ENCODE results near the gene RBL2. TPM values are rescaled to one million over a fixed set of nuclear protein-coding genes. Genes with fewer than 3 reads are reported as not detected.

RBL2 gene
- total RNA-seq, 1 donor from 2014 or later = 96.5 TPM

DNA sequence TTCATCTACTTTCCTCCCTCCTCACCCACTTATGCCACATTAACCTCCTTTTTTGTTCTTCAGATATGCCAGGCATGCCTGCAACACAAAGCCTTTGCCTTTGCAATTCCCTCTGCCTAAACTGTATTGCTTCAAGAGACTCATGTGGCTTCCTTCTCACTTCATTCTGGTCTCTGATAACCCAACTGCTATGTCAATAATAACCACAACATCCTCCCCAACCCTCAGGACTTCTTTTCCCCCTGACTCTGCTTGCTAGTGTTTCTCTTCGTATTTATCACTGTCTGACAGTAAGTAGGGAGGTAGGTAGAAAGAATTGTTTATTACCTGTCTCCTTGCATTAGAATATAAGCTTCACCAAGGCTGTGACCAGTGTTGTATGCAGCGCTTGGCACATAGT lies 22.4 kb downstream of the RBL2 start:
- Histone ChIP-seq H3K4me1 (peaks cover 4% of the 10 kb centered on the region), H3K4me3 (no peak overlapping the region), H3K9me3 (no peaks in the 10 kb centered on the region), H3K27me3 (ENCODE audit: low read depth) (no peaks in the 10 kb centered on the region), H3K27ac (no peak overlapping the region), H3K36me3 (peaks cover 96% of the 10 kb centered on the region)
- ATAC-seq = peak; percentile 38 to 61
- TF ChIP-seq, protein P1, sequence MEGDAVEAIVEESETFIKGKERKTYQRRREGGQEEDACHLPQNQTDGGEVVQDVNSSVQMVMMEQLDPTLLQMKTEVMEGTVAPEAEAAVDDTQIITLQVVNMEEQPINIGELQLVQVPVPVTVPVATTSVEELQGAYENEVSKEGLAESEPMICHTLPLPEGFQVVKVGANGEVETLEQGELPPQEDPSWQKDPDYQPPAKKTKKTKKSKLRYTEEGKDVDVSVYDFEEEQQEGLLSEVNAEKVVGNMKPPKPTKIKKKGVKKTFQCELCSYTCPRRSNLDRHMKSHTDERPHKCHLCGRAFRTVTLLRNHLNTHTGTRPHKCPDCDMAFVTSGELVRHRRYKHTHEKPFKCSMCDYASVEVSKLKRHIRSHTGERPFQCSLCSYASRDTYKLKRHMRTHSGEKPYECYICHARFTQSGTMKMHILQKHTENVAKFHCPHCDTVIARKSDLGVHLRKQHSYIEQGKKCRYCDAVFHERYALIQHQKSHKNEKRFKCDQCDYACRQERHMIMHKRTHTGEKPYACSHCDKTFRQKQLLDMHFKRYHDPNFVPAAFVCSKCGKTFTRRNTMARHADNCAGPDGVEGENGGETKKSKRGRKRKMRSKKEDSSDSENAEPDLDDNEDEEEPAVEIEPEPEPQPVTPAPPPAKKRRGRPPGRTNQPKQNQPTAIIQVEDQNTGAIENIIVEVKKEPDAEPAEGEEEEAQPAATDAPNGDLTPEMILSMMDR (IDR thresholded peaks at IDR 0.05) = no peak
- no peak for DNase-seq
- intact Hi-C loops (cut with DNase I) = no loop called here

DNA sequence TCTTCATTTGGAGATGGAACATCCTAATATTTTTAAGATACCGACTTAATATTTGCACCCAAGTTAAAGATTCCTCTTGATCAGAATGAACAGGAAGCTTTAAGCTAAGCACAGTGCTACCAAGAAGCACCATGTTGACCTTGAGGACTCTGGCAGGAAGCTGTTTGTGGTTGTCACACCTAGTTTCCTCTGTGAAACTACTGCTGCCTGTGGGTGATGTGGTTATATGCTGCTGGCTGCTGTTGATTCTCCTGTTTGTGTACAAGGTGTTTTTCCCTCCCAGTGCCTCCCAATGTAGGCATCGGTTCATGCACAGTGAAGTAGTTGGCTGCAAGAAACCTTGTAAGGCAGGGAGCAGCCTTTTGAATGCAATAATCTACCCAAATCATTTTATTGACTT lies 23.4 kb downstream of the RBL2 start:
- H3K9me3 ChIP-seq = no peaks in the 10 kb centered on the region
- intact Hi-C loops (cut with DNase I) = no loop called here
- peaks cover 4% of the 10 kb centered on the region for H3K4me1 ChIP-seq
- DNase-seq (no peak), ATAC-seq (peak; percentile 79 to 86)
- no peak overlapping the region for H3K27ac ChIP-seq
- TF ChIP-seq, protein P1 (IDR thresholded peaks at IDR 0.05) = no peak
- peaks cover 96% of the 10 kb centered on the region for H3K36me3 ChIP-seq
- H3K4me3 ChIP-seq = no peak overlapping the region
- H3K27me3 ChIP-seq (ENCODE audit: low read depth) = no peaks in the 10 kb centered on the region

DNA sequence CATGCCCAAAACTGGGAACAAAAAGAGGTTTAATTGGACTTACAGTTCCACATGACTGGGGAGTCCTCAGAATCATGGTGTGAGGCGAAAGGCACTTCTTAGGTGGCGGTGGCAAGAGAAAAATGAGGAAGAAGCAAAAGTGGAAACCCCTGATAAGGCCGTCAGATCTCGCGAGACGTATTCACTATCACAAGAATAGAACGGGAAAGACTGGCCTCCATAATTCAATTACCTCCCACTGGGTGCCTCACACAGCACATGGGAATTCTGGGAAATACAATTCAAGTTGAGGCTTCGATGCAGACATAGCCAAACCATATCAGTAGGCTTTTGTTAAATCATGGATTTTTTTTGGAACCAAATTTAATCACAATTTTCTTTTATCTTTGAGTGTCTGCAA lies 24.4 kb downstream of the RBL2 start:
- H3K36me3 ChIP-seq = peaks cover 96% of the 10 kb centered on the region
- no peak overlapping the region for H3K27ac ChIP-seq
- TF ChIP-seq, protein P1 (IDR thresholded peaks at IDR 0.05) = no peak
- ATAC-seq (no peak), DNase-seq (no peak)
- H3K27me3 ChIP-seq (ENCODE audit: low read depth) = no peaks in the 10 kb centered on the region
- no peak overlapping the region for H3K4me3 ChIP-seq
- no peaks in the 10 kb centered on the region for H3K9me3 ChIP-seq
- H3K4me1 ChIP-seq = peaks cover 4% of the 10 kb centered on the region
- intact Hi-C loops (cut with DNase I) = no loop called here

DNA sequence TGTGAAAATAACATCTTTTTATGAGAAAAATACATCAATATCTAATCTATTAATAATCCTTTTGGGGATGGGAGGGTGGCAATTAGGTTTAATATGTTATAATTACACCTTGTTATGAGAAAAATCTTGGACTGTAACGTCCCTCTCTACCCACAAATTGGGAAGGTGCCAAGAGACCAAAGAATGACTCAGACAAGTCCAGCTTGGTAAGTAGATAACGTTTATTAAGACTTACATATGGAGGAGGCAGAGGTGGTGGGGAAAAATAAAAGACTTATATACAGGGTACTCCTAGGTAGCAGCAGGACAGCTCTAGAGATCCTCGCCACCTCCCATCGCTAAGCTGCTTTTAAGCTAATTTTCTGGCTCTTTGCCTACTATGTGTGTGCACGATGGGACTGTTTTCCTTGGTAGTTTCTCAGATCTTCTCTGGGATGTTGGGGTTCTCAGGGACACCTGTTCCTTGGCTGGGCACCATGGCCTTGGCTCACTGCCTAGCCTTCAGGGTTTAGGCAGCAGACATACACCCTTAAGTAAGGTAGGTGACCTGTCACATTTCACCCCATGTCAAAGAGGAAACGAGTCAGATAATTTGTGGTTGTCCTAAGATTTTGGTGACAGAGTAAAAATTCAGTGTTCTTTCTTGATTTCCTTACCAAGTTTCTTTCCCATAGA lies 31.5 kb downstream of the RBL2 start:
- peaks cover 98% of the 10 kb centered on the region for H3K36me3 ChIP-seq
- TF ChIP-seq, protein P1 (IDR thresholded peaks at IDR 0.05) = no peak

DNA sequence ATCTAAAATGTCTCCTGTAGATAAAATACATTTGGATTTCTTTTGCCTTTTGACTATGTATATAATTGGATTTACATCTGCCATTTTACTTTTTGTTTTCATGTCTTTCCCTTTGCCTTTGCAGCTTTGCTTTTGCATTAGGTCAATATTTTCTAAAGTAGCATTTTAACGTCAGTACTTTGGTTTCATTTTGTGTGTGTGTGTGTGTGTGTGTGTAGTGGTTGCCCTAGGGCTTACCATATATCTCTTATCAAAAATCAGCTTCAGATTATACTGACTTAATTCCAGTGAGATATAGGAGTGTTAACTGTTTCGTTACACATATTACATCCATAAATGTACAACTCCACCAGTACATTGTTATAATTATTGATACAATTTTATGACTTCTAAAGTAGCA lies 42.6 kb downstream of the RBL2 start:
- Histone ChIP-seq H3K27ac (no peak overlapping the region), H3K27me3 (ENCODE audit: low read depth) (no peaks in the 10 kb centered on the region), H3K36me3 (peaks cover 94% of the 10 kb centered on the region), H3K4me3 (no peak overlapping the region), H3K4me1 (no peaks in the 10 kb centered on the region), H3K9me3 (no peaks in the 10 kb centered on the region)
- ATAC-seq (no peak), DNase-seq (no peak)
- intact Hi-C loops (cut with DNase I) = no loop called here
- TF ChIP-seq, protein P1 (IDR thresholded peaks at IDR 0.05) = no peak

More for the DNA sequence above, 31.5 kb downstream of the RBL2 start:
- intact Hi-C loops (cut with DNase I) = no loop called here
- Histone ChIP-seq H3K4me1 (no peaks in the 10 kb centered on the region), H3K9me3 (no peaks in the 10 kb centered on the region), H3K4me3 (no peak overlapping the region), H3K27me3 (ENCODE audit: low read depth) (no peaks in the 10 kb centered on the region), H3K27ac (no peak overlapping the region)
- ATAC-seq (no peak), DNase-seq (no peak)

All from lower lobe of right lung (tissue), 2 donors.